HL-60 (cell line): ENCODE measurements around the gene RPS6KA3.

Experiments used
- GABPA ChIP-seq: IDR thresholded peaks from 2 replicates; pipeline ENCODE4 v1.6.1; 2012; ENCODE audit warnings: low read depth
- POLR2AphosphoS5 ChIP-seq: IDR thresholded peaks from 2 replicates; pipeline ENCODE4 v1.6.1; 2012; ENCODE audit warnings: low read depth
- TF ChIP-seq, protein P1 (sequence below): IDR thresholded peaks from one replicate; pipeline ENCODE4 v1.5.1; 2011; ENCODE audit warnings: low read length, control low read depth, inconsistent platforms; ENCODE audit not compliant: insufficient read depth
- TF ChIP-seq, protein P2 (sequence below): IDR thresholded peaks from 2 replicates; pipeline ENCODE4 v1.6.1; 2012; ENCODE audit warnings: low read depth; ENCODE audit not compliant: insufficient replicate concordance

DNA sequence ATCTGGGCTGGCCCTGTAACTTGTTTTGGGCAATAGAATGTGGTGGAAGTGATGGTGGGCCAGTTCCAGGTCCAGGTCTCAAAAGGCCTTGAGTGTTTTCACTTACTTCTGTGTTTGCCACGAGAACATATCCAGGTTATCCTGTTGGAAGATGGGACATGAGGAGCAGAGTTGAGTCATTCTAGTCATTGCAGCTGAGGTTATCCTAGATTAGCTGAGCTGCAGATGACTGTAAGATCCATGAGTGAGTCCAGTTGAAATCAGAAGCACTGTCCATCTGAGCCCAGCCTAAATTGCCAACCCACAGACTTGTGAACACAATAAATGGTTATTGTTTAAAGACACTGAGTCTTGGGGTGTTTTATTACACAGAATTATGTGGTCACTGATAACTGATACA, 45.3 kb upstream of the RPS6KA3 start:
- TF ChIP-seq, protein P1, sequence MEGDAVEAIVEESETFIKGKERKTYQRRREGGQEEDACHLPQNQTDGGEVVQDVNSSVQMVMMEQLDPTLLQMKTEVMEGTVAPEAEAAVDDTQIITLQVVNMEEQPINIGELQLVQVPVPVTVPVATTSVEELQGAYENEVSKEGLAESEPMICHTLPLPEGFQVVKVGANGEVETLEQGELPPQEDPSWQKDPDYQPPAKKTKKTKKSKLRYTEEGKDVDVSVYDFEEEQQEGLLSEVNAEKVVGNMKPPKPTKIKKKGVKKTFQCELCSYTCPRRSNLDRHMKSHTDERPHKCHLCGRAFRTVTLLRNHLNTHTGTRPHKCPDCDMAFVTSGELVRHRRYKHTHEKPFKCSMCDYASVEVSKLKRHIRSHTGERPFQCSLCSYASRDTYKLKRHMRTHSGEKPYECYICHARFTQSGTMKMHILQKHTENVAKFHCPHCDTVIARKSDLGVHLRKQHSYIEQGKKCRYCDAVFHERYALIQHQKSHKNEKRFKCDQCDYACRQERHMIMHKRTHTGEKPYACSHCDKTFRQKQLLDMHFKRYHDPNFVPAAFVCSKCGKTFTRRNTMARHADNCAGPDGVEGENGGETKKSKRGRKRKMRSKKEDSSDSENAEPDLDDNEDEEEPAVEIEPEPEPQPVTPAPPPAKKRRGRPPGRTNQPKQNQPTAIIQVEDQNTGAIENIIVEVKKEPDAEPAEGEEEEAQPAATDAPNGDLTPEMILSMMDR = no peak
- TF ChIP-seq, protein P2, sequence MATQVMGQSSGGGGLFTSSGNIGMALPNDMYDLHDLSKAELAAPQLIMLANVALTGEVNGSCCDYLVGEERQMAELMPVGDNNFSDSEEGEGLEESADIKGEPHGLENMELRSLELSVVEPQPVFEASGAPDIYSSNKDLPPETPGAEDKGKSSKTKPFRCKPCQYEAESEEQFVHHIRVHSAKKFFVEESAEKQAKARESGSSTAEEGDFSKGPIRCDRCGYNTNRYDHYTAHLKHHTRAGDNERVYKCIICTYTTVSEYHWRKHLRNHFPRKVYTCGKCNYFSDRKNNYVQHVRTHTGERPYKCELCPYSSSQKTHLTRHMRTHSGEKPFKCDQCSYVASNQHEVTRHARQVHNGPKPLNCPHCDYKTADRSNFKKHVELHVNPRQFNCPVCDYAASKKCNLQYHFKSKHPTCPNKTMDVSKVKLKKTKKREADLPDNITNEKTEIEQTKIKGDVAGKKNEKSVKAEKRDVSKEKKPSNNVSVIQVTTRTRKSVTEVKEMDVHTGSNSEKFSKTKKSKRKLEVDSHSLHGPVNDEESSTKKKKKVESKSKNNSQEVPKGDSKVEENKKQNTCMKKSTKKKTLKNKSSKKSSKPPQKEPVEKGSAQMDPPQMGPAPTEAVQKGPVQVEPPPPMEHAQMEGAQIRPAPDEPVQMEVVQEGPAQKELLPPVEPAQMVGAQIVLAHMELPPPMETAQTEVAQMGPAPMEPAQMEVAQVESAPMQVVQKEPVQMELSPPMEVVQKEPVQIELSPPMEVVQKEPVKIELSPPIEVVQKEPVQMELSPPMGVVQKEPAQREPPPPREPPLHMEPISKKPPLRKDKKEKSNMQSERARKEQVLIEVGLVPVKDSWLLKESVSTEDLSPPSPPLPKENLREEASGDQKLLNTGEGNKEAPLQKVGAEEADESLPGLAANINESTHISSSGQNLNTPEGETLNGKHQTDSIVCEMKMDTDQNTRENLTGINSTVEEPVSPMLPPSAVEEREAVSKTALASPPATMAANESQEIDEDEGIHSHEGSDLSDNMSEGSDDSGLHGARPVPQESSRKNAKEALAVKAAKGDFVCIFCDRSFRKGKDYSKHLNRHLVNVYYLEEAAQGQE = no peak
- TF ChIP-seq GABPA = no peak
- no peak for TF ChIP-seq POLR2AphosphoS5
